H9 (cell line): ENCODE measurements around the gene LDLRAD4. TPM values are rescaled to one million over a fixed set of nuclear protein-coding genes. Genes with fewer than 3 reads are reported as not detected.

Source experiments
- DNase-seq: peaks from one replicate; pipeline ENCODE4 v3.0.0-alpha.2; 2017
- H2AFZ ChIP-seq: one replicate; pipeline ENCODE4 v1.6.1; 2013; ENCODE audit warnings: mild to moderate bottlenecking, low read length, control low read depth, moderate library complexity
- H2AK5ac ChIP-seq: 2 replicates; pipeline ENCODE4 v1.6.1; 2013; ENCODE audit warnings: low read length, control low read depth, mixed read lengths; ENCODE audit not compliant: insufficient read length
- H2BK120ac ChIP-seq: one replicate; pipeline ENCODE4 v1.6.1; 2013; ENCODE audit warnings: low read depth, mild to moderate bottlenecking, low read length, control low read depth, inconsistent platforms; ENCODE audit not compliant: poor library complexity, severe bottlenecking
- H2BK12ac ChIP-seq: 2 replicates; pipeline ENCODE4 v1.6.1; 2013; ENCODE audit warnings: low read length, control low read depth, mixed read lengths, low read depth; ENCODE audit not compliant: insufficient read length
- H2BK15ac ChIP-seq: 2 replicates; pipeline ENCODE4 v1.6.1; 2013; ENCODE audit warnings: low read depth, low read length, control low read depth
- H2BK20ac ChIP-seq: one replicate; pipeline ENCODE4 v1.6.1; 2013; ENCODE audit warnings: low read depth, mild to moderate bottlenecking, low read length, control low read depth, inconsistent platforms; ENCODE audit not compliant: poor library complexity, severe bottlenecking
- H2BK5ac ChIP-seq: 2 replicates; pipeline ENCODE4 v1.6.1; 2013; ENCODE audit warnings: low read length, control low read depth, mixed read lengths; ENCODE audit not compliant: insufficient read length
- H3K14ac ChIP-seq: 2 replicates; pipeline ENCODE4 v1.6.1; 2013; ENCODE audit warnings: low read length, control low read depth; ENCODE audit not compliant: insufficient read depth
- H3K18ac ChIP-seq: 2 replicates; pipeline ENCODE4 v1.6.1; 2013; ENCODE audit warnings: low read depth, mild to moderate bottlenecking, mixed read lengths, low read length, control low read depth; ENCODE audit not compliant: insufficient read length
- H3K23ac ChIP-seq: 2 replicates; pipeline ENCODE4 v1.6.1; 2013; ENCODE audit warnings: low read length, control low read depth, mixed read lengths, low read depth; ENCODE audit not compliant: insufficient read length
- H3K23me2 ChIP-seq: 2 replicates; pipeline ENCODE4 v1.6.1; 2013; ENCODE audit warnings: low read depth, mild to moderate bottlenecking, mixed read lengths, low read length, control low read depth; ENCODE audit not compliant: insufficient read length, poor library complexity, severe bottlenecking
- H3K27ac ChIP-seq: 2 replicates; pipeline ENCODE4 v1.5.1; 2013; ENCODE audit warnings: low read length, control low read depth, mixed read lengths, low read depth; ENCODE audit not compliant: insufficient read length
- H3K27me3 ChIP-seq: 2 replicates; pipeline ENCODE4 v1.6.1; 2013; ENCODE audit warnings: low read length, control low read depth, inconsistent platforms; ENCODE audit not compliant: insufficient read depth
- H3K4ac ChIP-seq: 2 replicates; pipeline ENCODE4 v1.6.1; 2013; ENCODE audit warnings: low read depth, mild to moderate bottlenecking, control low read depth, inconsistent platforms, low read length, moderate library complexity
- H3K4me1 ChIP-seq: 2 replicates; pipeline ENCODE4 v1.6.1; 2013; ENCODE audit warnings: low read length, control low read depth, inconsistent platforms; ENCODE audit not compliant: insufficient read depth
- H3K4me2 ChIP-seq: 2 replicates; pipeline ENCODE4 v1.6.1; 2013; ENCODE audit warnings: low read length, control low read depth, mixed read lengths; ENCODE audit not compliant: insufficient read length, insufficient read depth
- H3K56ac ChIP-seq: 2 replicates; pipeline ENCODE4 v1.6.1; 2013; ENCODE audit warnings: low read depth, mild to moderate bottlenecking, mixed read lengths, low read length, control low read depth; ENCODE audit not compliant: insufficient read length
- H3K79me1 ChIP-seq: 2 replicates; pipeline ENCODE4 v1.6.1; 2013; ENCODE audit warnings: low read depth, mild to moderate bottlenecking, moderate library complexity, low read length, control low read depth, inconsistent platforms; ENCODE audit not compliant: insufficient read depth, poor library complexity, severe bottlenecking
- H3K79me2 ChIP-seq: 2 replicates; pipeline ENCODE4 v1.6.1; 2013; ENCODE audit warnings: low read length, control low read depth, inconsistent platforms; ENCODE audit not compliant: insufficient read depth
- H3K9ac ChIP-seq: 2 replicates; pipeline ENCODE4 v1.6.1; 2013; ENCODE audit warnings: low read length, control low read depth, mixed read lengths; ENCODE audit not compliant: insufficient read length; ENCODE audit errors: extremely low read depth
- H3K9me3 ChIP-seq: one replicate; pipeline ENCODE4 v1.6.1; 2013; ENCODE audit warnings: low read depth, low read length, inconsistent platforms; ENCODE audit not compliant: control insufficient read depth
- H3T11ph ChIP-seq: one replicate; pipeline ENCODE4 v1.6.1; 2013; ENCODE audit warnings: mild to moderate bottlenecking, low read length, control low read depth, inconsistent platforms
- H4K20me1 ChIP-seq: one replicate; pipeline ENCODE4 v1.6.1; 2013; ENCODE audit not compliant: control insufficient read depth, insufficient read length, insufficient read depth
- H4K5ac ChIP-seq: 2 replicates; pipeline ENCODE4 v1.6.1; 2013; ENCODE audit warnings: low read depth, mild to moderate bottlenecking, mixed read lengths, low read length, control low read depth; ENCODE audit not compliant: insufficient read length
- H4K8ac ChIP-seq: replicated peaks from 2 replicates; pipeline ENCODE4 v1.6.1; 2013; ENCODE audit warnings: low read length, control low read depth, mixed read lengths, low read depth; ENCODE audit not compliant: insufficient read length
- H4K91ac ChIP-seq: 2 replicates; pipeline ENCODE4 v1.6.1; 2013; ENCODE audit warnings: low read depth, mild to moderate bottlenecking, moderate library complexity, mixed read lengths, low read length, control low read depth; ENCODE audit not compliant: insufficient read length
- H3K27ac Mint-ChIP-seq, 3 experiments: 2 replicates in 2 of 3; 3 replicates in 1 of 3; pipeline ENCODE4 v1.8.0; 2020 to 2021; ENCODE audit warnings: mixed read lengths in 3 of 3, mild to moderate bottlenecking in 1 of 3, moderate library complexity in 1 of 3
- H3K27me3 Mint-ChIP-seq: 2 replicates; pipeline ENCODE4 v1.8.0; 2021; ENCODE audit warnings: low read depth, mild to moderate bottlenecking, moderate library complexity, mixed read lengths
- H3K36me3 Mint-ChIP-seq, 3 experiments: 2 replicates in 2 of 3; 3 replicates in 1 of 3; pipeline ENCODE4 v1.8.0; 2020 to 2021; ENCODE audit warnings: low read depth in 3 of 3, mixed read lengths in 3 of 3; ENCODE audit not compliant: insufficient read depth in 1 of 3
- H3K4me1 Mint-ChIP-seq, 2 experiments: 2 replicates each; pipeline ENCODE4 v1.8.0; 2020; ENCODE audit warnings: mixed read lengths in 2 of 2
- H3K4me3 Mint-ChIP-seq, 2 experiments: 2 replicates in 1 of 2; 3 replicates in 1 of 2; pipeline ENCODE4 v1.8.0; 2020 to 2021; ENCODE audit warnings: mild to moderate bottlenecking in 2 of 2, mixed read lengths in 2 of 2, moderate library complexity in 1 of 2
- H3K9me3 Mint-ChIP-seq, 2 experiments: 2 replicates in 1 of 2; 3 replicates in 1 of 2; pipeline ENCODE4 v1.8.0; 2020; ENCODE audit warnings: mild to moderate bottlenecking in 2 of 2, mixed read lengths in 2 of 2, moderate library complexity in 1 of 2
- WGBS: extraction: QIAGEN DNeasy Blood & Tissue Kit; methylation state at CpG from one replicate; pipeline ENCODE4 v1.1.7; 2013; ENCODE audit warnings: missing lambda C conversion rate, low lambda C conversion rate, mixed read lengths; ENCODE audit not compliant: insufficient read length; ENCODE audit errors: extremely low coverage; 5-methylcytosine and 5-hydroxymethylcytosine counted together
- total RNA-seq: library from RNA; stranded (reverse); gene quantifications from 2 replicates; pipeline ENCODE4 v1.2.1, GENCODE V29; 2021
- TF ChIP-seq, protein P1 (sequence below): fragments of 200-600 bp; sonication (generic); conservative IDR thresholded peaks from 3 replicates; pipeline ENCODE4 v1.8.0; 2021; ENCODE audit warnings: antibody characterized with exemption, mild to moderate bottlenecking

LDLRAD4 gene
- total RNA-seq, 1 experiment from 2014 or later: 3.9 TPM

DNA sequence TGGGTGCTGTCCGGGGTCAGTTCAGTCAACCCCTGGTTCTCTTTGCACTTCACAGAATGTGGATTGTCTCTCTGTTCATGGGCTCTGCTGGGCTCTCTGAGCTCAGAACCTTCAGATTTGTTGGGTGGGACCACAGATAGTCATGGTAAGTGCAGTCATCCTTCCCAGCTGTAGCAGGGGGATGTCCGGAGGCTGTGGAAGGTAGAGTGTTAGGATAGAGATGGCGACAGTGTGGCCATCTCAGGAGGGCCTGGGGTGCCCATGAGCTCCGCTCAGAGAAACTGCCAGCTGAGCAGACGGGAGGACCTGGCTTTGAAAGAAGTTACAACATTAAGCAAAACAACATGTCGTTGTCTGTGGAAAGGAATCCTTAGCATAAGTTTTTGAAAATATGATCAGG lies 358.0 kb downstream of the LDLRAD4 start:
- Histone ChIP-seq H4K5ac (no peak overlapping the region), H3K9ac (no peak overlapping the region), H2AFZ (no peak overlapping the region), H3K27ac (no peak overlapping the region), H3K4ac (no peak overlapping the region), H3K56ac (no peak overlapping the region), H3K23me2 (no peaks in the 10 kb centered on the region), H3T11ph (no peak overlapping the region), H3K18ac (no peak overlapping the region), H2BK120ac (no peak overlapping the region), H2BK20ac (no peak overlapping the region), H3K79me2 (no peaks in the 10 kb centered on the region), H2BK15ac (no peak overlapping the region), H3K79me1 (no peaks in the 10 kb centered on the region), H3K23ac (no peak overlapping the region), H3K4me2 (no peak overlapping the region), H4K8ac (no peak overlapping the region), H3K9me3 (no peaks in the 10 kb centered on the region), H2BK5ac (no peak overlapping the region), H4K20me1 (no peaks in the 10 kb centered on the region), H3K14ac (no peak overlapping the region), H3K27me3 (no peaks in the 10 kb centered on the region), H4K91ac (no peak overlapping the region), H2AK5ac (no peak overlapping the region), H2BK12ac (no peak overlapping the region), H3K4me1 (no peaks in the 10 kb centered on the region)
- H3K9me3 Mint-ChIP-seq: no peaks in the 10 kb centered on the region
- DNase-seq: no peak
- WGBS: no CpG with 5 or more reads among the region's 6 CpGs
- H3K4me1 Mint-ChIP-seq: no peaks in the 10 kb centered on the region
- TF ChIP-seq, protein P1, sequence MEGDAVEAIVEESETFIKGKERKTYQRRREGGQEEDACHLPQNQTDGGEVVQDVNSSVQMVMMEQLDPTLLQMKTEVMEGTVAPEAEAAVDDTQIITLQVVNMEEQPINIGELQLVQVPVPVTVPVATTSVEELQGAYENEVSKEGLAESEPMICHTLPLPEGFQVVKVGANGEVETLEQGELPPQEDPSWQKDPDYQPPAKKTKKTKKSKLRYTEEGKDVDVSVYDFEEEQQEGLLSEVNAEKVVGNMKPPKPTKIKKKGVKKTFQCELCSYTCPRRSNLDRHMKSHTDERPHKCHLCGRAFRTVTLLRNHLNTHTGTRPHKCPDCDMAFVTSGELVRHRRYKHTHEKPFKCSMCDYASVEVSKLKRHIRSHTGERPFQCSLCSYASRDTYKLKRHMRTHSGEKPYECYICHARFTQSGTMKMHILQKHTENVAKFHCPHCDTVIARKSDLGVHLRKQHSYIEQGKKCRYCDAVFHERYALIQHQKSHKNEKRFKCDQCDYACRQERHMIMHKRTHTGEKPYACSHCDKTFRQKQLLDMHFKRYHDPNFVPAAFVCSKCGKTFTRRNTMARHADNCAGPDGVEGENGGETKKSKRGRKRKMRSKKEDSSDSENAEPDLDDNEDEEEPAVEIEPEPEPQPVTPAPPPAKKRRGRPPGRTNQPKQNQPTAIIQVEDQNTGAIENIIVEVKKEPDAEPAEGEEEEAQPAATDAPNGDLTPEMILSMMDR: no peak
- H3K36me3 Mint-ChIP-seq: no peaks in the 10 kb centered on the region; a peak in 1 of 7 replicates
- no peak overlapping the region for H3K4me3 Mint-ChIP-seq
- H3K27ac Mint-ChIP-seq: 0 out of 7 replicates have a peak overlapping the region, but pooled peaks of 1 of the 3 experiments have one; percentile 44
- H3K27me3 Mint-ChIP-seq: no peaks in the 10 kb centered on the region
